Raji (cell line): ENCODE data around the gene MED20.

Experiments used
- POLR2A ChIP-seq: IDR thresholded peaks from 2 replicates; pipeline ENCODE4 v1.6.1; 2011; ENCODE audit warnings: low read depth, low read length, control low read depth; ENCODE audit not compliant: insufficient read depth

MED20 gene

GRCh38 chr6:41934278-41935192, 13.6 kb upstream of the MED20 start:
- no peak for TF ChIP-seq POLR2A

DNA sequence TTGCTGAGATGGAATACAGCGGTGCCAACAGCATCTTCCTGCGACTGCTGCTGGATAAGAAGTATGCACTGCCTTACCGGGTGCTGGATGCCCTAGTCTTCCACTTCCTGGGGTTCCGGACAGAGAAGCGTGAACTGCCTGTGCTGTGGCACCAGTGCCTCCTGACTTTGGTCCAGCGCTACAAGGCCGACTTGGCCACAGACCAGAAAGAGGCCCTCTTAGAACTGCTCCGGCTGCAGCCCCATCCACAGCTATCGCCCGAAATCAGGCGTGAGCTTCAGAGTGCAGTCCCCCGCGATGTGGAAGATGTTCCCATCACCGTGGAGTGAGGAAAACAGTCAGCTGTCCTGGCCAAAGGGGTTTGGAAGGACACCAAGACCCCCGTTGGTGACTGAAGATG, 11.4 kb upstream of the MED20 start:
- TF ChIP-seq POLR2A: no peak

- TF ChIP-seq POLR2A: no peak
Measured at GRCh38 chr6:41931792-41932191, 10.9 kb upstream of the MED20 start.

DNA sequence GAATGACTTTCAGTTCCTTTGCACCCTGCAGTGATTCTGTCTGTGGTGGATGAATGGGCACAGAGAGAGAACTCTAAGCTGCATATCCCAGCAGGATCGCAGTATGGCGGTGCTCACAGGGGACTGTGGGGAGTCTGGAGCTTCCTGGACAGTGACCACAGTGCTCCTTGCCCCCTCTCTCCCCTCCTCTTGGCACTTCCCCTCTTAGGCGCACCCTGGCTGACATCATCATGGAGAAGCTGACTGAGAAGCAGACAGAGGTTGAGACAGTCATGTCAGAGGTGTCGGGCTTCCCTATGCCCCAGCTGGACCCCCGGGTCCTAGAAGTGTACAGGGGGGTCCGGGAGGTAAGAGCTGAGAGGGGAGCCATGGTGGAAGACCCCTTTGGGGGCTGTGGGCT, 9.0 kb upstream of the MED20 start:
- TF ChIP-seq POLR2A: no peak

DNA sequence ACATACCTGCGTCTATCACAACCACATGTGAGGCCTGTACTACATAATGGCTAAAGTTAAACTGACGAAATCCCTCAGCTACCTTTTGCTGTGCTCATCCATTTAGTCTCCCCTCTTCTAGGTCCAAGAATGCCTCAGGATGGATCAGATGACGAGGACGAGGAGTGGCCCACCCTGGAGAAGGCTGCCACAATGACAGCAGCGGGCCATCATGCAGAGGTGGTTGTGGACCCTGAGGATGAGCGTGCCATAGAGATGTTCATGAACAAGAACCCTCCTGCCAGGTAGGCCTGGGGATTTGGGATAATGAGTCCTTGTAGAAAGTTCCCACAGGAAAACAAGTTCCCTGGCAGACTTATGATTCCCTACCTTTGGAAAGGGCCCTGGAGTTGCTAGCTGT, 6.3 kb upstream of the MED20 start:
- no peak for TF ChIP-seq POLR2A

DNA sequence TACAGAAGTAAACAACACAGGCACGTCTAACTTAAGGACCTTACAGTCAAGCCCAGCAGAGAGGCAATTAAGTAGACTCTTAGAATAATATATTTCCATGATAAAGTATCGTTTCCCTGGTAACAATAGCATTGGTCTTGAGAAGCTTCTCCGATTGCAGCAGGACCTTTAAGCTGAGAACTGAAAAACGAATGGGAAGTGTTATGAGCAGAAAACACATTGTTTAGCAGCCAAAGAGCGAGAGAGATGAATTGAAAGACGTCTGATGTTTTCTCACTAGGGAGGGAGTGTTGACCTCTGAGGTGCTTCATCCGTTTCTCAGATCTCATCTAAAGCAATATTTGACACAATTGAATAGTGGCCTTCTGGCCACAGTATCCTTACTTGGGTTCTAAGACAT, 1.2 kb upstream of the MED20 start:
- no peak for TF ChIP-seq POLR2A

DNA sequence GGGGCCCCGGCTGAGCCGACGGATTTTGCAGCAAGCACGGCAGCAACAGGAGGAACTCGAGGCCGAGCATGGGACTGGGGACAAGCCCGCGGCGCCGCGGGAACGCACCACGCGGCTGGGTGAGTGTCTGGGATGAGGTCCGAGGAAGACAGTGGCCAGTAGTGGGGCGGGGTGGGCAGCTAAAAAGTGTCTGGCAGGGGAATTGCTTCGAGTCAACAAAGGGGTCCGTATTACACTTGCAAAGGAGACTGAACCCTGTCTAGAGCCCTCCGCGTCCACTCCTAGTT, 716 bp upstream of the MED20 start:
- TF ChIP-seq POLR2A: no peak

- no peak for TF ChIP-seq POLR2A
Measured at GRCh38 chr6:41917528-41917927, 3.4 kb downstream of the MED20 start.

DNA sequence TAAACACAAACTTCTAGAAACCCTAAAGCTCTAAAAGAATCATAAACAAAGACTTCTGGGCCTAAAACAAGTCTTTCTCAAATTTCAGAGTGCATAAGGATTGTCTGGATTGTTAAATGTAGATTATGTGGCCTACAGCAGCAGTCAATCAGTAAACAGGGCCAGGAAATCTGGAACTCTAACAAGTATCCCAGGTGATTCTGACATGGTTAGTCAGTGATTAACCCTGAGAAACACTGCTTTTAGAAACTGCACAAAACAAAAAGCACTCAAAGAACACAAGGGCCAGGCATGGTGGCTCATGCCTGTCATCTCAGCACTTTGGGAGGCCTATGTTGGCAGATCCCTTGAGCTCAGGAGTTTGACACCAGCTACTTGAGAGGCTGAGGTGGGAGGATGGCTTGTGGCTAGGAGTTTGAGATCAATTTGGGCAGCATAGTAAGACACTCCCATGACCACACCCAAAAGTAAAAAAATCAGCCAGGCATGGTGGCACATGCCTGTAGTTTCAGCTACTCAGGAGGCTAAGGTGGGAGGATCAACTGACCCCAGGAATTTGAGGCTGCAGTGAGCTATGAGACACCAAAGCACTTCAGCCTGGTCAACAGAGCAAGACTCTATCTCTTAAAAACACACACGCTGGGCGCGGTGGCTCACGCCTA, 5.9 kb downstream of the MED20 start:
- TF ChIP-seq POLR2A: no peak

DNA sequence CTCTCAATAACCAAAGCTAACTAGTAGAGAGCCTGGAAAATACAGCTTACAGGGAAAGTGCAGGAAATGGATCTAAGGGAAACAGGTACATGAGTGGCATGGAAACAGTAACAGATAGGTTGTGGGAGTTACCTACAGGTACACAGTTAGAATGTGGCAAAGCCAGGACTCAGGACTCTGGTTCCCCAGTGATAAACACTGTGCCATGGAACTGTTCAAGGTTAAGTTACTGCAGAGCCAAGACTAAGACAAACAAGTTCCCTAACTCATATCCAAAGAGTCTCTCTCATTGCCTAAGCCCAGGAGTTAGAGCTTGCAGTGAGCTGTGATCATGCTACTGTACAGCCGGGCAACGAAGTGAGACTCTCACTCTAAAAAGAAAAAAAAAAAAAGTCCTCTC, 6.6 kb downstream of the MED20 start:
- no peak for TF ChIP-seq POLR2A

DNA sequence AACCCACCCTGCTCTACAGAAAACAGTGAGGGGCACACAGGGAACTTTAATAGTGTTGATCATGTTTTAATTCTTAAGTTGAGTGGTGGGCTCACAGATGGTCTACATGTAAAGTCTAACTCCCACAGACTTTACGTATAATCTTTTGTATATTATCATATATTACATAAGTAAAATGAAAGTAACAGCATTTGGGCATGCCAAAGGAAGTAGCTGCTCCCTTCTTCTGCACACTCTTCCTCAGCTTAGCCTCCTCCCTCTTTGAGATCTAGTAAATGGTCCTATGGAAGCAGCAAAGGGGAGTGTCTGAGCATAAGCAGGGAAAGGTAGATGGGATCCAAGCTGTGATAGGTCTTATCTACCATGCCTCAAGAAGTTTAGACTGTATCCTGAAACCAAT, 11.2 kb downstream of the MED20 start:
- no peak for TF ChIP-seq POLR2A

DNA sequence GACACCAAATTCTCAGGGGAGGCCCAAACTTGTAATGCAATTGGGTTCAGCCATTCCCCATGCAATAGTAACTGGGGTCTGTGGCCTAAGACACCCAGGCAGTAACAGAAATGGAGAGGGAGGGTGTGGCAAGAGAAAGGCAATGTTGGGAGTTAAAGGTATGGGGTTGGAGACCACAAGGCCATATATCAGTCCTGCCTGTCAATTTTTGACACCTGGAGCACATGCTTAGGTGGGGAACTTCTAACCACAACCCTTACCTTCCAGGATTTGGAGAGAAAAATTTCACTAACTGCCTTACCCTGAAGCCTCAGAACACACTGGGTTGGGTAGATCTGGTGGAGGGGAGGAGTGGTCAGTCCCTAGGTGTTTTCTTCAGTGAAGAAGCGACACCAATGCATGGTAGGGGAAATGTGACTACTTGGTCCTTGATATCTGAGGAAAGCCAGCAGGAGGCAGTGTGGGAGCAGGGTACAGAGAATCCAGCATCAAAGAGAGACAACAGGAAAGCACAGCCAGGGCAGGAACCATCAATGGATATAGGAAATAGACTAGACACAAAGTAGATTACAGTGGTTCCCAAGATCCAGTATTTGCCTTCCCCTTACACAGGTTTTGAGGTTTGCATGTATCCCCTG, 18.9 kb downstream of the MED20 start:
- no peak for TF ChIP-seq POLR2A

GRCh38 chr6:41900861-41901260, 20.1 kb downstream of the MED20 start:
- TF ChIP-seq POLR2A: no peak

- TF ChIP-seq POLR2A: no peak
Measured at GRCh38 chr6:41896281-41896680, 24.7 kb downstream of the MED20 start.

DNA sequence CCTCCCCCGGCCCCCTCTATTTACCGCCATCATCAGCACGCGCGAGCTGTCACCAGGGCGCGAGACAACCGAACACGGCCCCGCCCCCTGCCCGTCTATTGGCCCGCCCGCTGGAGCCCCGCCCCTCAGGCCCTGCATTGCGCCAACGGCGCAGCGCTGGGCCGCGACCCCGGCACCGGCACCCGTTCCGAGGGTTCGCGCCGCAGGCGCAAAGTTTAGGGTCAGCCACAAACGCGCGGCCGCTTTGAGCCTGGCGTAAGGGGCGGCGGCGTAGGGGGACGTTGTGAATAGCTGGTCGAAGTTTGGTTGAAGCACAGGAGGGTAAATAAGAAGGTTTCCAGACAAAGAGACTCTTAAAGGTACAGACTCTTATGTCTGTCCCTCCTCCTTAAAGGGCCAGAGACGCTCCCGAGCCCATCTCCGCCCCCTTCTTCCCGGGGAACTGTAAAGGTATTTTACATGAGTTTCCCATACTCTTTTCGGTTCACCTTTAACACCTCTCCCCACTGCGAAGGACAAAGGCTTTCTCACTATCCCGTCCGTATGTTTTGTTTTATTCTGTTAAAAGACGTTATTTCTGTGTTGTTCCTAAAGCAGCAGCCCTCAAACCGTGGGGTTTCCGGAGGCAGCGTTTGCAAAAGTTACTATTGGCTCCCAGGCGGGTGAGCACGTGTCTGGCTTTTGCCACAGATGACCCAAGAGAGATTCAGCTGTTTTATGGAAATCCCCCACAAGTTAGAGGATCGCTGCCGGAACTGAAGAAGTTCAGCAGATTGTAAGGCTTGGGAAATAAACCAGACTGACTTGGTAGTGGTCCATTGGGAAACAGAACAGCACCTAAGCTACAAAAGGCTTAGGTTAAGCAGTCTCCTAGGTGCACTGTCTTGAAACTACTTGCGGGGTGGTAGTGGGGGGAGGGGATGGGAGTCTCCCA, 25.4 kb downstream of the MED20 start, which contains the start of gene USP49:
Gene USP49, minus strand, starts transcription at position 76 of the 934 bp plus-strand sequence. CDS start 88,392 bp downstream, outside the sequence.
- TF ChIP-seq POLR2A: peak; percentile 43
